ENCODE measurements around the gene MDP1.

GRCh38 chr14:24195186-24196070 lies 20.4 kb downstream of the MDP1 start, which contains the start of gene TM9SF1:
- TF ChIP-seq POLR2A (IDR thresholded peaks at IDR 0.05), result peak in 2 of 4 donors; percentile 30 to 81
- TF ChIP-seq, protein P1, sequence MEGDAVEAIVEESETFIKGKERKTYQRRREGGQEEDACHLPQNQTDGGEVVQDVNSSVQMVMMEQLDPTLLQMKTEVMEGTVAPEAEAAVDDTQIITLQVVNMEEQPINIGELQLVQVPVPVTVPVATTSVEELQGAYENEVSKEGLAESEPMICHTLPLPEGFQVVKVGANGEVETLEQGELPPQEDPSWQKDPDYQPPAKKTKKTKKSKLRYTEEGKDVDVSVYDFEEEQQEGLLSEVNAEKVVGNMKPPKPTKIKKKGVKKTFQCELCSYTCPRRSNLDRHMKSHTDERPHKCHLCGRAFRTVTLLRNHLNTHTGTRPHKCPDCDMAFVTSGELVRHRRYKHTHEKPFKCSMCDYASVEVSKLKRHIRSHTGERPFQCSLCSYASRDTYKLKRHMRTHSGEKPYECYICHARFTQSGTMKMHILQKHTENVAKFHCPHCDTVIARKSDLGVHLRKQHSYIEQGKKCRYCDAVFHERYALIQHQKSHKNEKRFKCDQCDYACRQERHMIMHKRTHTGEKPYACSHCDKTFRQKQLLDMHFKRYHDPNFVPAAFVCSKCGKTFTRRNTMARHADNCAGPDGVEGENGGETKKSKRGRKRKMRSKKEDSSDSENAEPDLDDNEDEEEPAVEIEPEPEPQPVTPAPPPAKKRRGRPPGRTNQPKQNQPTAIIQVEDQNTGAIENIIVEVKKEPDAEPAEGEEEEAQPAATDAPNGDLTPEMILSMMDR (IDR thresholded peaks at IDR 0.05), result no peak

Measured in esophagus squamous epithelium (tissue), 4 donors.